ENCODE data around the gene CHORDC1. TPM values are rescaled to one million over a fixed set of nuclear protein-coding genes. Genes with fewer than 3 reads are reported as not detected.
"Not testable (repeated sequence)": the region's sequence is repeated elsewhere in the genome, so short reads cannot be mapped to it uniquely, and the experiment has no call there.

The CHORDC1 gene
- total RNA-seq, 8 experiments from 2014 or later: 41.3 to 70.4 (median 51.2) TPM

GRCh38 chr11:90166982-90167573, 55.8 kb downstream of the CHORDC1 start:
- H3K4me3 ChIP-seq; ATAC-seq (replicated peaks in 6 of 8); in situ Hi-C loops (cut with MboI; ENCODE audit: low pct_unique_long_range_greater_than_20kb in 2 of 9, low sequenced_read_pairs in 9 of 9, unreplicated experiment in 9 of 9); H3K4me1 ChIP-seq (replicated peaks in 1 of 2); H3K27ac ChIP-seq: not testable (repeated sequence)
- 98 to 100% methylated on average over 2 to 7 of the region's 49 CpGs; no CpG with 5 or more reads in 8 of the 10 experiments for WGBS, 10 experiments

Other genes with a start within 250 kb of the CHORDC1 start
- gene TRIM49C, start 191.9 kb downstream of the CHORDC1 start, total RNA-seq: under 1 TPM in 1 of 8 experiments, not detected in 7; 0.07 TPM
- under 1 TPM in 1 of 8 experiments, not detected in 7; 0.38 TPM for gene UBTFL1, start 137.1 kb downstream of the CHORDC1 start, total RNA-seq
- gene NAALAD2, start 88.4 kb downstream of the CHORDC1 start, total RNA-seq: 10 to 100 TPM in 5 of 8 experiments, 1 to 10 TPM in 3; 1.1 to 23.1 (median 13.3) TPM